Esophagus muscularis mucosa (tissue), 4 donors: ENCODE data around the gene CBLL1. TPM values are rescaled to one million over a fixed set of nuclear protein-coding genes. Genes with fewer than 3 reads are reported as not detected.

ENCODE experiments used
- DNase-seq: peaks from one replicate; pipeline ENCODE4 v3.0.0-alpha.2; 2017; ENCODE audit errors: extremely low spot score
- H3K27ac ChIP-seq, 4 donors: fragments of 200-600 bp; sonication (generic); replicated peaks in 1 of 4; 1 replicate in 3 of 4; 2 replicates in 1 of 4; pipeline ENCODE4 v1.5.1; 2016 to 2019; ENCODE audit warnings: mild to moderate bottlenecking in 1 of 4
- H3K27me3 ChIP-seq, 4 donors: fragments of 200-600 bp; sonication (generic); one replicate each; pipeline versions ENCODE4 v1.5.1 to v1.6.0; 2016 to 2019
- H3K36me3 ChIP-seq, 4 donors: fragments of 200-600 bp; sonication (generic); one replicate each; pipeline ENCODE4 v1.5.1; 2016 to 2019
- H3K4me1 ChIP-seq, 4 donors: fragments of 200-600 bp; sonication (generic); one replicate each; pipeline ENCODE4 v1.5.1; 2016 to 2019
- H3K4me3 ChIP-seq, 4 donors: fragments of 200-600 bp; sonication (generic); 1 replicate in 2 of 4; 2 replicates in 2 of 4; pipeline ENCODE4 v1.5.1; 2016 to 2019; ENCODE audit warnings: mild to moderate bottlenecking in 4 of 4, moderate library complexity in 1 of 4
- H3K9me3 ChIP-seq, 4 donors: fragments of 200-600 bp; sonication (generic); 1 replicate in 3 of 4; 2 replicates in 1 of 4; pipeline ENCODE4 v1.5.1; 2016 to 2019
- CTCF ChIP-seq, 3 experiments: fragments of 200-600 bp in 2 of 3; fragments of 450-650 bp in 1 of 3; sonication (generic) in 2 of 3; IDR thresholded peaks; one replicate each; pipeline ENCODE4 v1.5.1; 2017 to 2019; ENCODE audit warnings: antibody characterized with exemption in 3 of 3, mild to moderate bottlenecking in 2 of 3, moderate library complexity in 1 of 3
- EP300 ChIP-seq: sonication (generic); formaldehyde crosslinking; IDR thresholded peaks from one replicate; pipeline ENCODE4 v1.6.1; 2017; ENCODE audit warnings: antibody characterized with exemption
- POLR2A ChIP-seq: fragments of 450-650 bp; IDR thresholded peaks from one replicate; pipeline ENCODE4 v1.6.1; 2017; ENCODE audit warnings: antibody characterized with exemption, moderate library complexity, mild to moderate bottlenecking, low read depth
- POLR2AphosphoS5 ChIP-seq, 2 donors: sonication (generic); formaldehyde crosslinking; IDR thresholded peaks; one replicate each; pipeline ENCODE4 v1.6.1; 2017; ENCODE audit warnings: antibody characterized with exemption in 2 of 2
- WGBS: methylation state at CpG from one replicate; pipeline ENCODE4 v1.1.5; 2018; 5-methylcytosine and 5-hydroxymethylcytosine counted together
- intact Hi-C: fragments of 100-400 bp; cut with DNase I; formaldehyde crosslinking; loops from one replicate; pipeline ENCODE4 v1.15.1; 2023
- total RNA-seq, 4 donors: library from RNA; depleted of rRNA; stranded (reverse); fragments of >200 nt; gene quantifications; one replicate each; pipeline versions ENCODE4 v1.1.0 to v1.2.1, GENCODE V29; 2016

CBLL1 gene
- total RNA-seq, 4 donors from 2014 or later, result 60.1 to 67.3 (median 63.6) TPM

GRCh38 chr7:107777702-107778101, 33.8 kb downstream of the CBLL1 start:
- no peak for TF ChIP-seq CTCF (IDR thresholded peaks at IDR 0.05)
- TF ChIP-seq POLR2AphosphoS5 (IDR thresholded peaks at IDR 0.05), result no peak
- no peak for TF ChIP-seq EP300
- no peak for TF ChIP-seq POLR2A

GRCh38 chr7:107778283-107778682, 34.3 kb downstream of the CBLL1 start:
- Histone ChIP-seq H3K4me3 (no peak overlapping the region), H3K4me1 (peaks cover 0 to 6% (median 0%) of the 10 kb centered on the region in 4 donors), H3K9me3 (no peaks in the 10 kb centered on the region), H3K27ac (no peak overlapping the region), H3K36me3 (no peaks in the 10 kb centered on the region), H3K27me3 (no peaks in the 10 kb centered on the region)
- TF ChIP-seq EP300, result no peak
- no peak for TF ChIP-seq POLR2A
- no peak for TF ChIP-seq CTCF (IDR thresholded peaks at IDR 0.05)
- WGBS, result 86% methylated on average over 4 of the region's 4 CpGs
- DNase-seq, result no peak
- intact Hi-C loops, result no loop called here

More at GRCh38 chr7:107777702-107778101, 33.8 kb downstream of the CBLL1 start:
- Histone ChIP-seq H3K4me1 (peaks cover 0 to 6% (median 0%) of the 10 kb centered on the region in 4 donors), H3K27ac (no peak overlapping the region), H3K27me3 (no peaks in the 10 kb centered on the region), H3K4me3 (no peak overlapping the region), H3K36me3 (no peaks in the 10 kb centered on the region), H3K9me3 (no peaks in the 10 kb centered on the region)
- DNase-seq, result no peak
- WGBS, result 69% methylated on average over 3 of the region's 3 CpGs
- intact Hi-C loops, result no loop called here

DNA sequence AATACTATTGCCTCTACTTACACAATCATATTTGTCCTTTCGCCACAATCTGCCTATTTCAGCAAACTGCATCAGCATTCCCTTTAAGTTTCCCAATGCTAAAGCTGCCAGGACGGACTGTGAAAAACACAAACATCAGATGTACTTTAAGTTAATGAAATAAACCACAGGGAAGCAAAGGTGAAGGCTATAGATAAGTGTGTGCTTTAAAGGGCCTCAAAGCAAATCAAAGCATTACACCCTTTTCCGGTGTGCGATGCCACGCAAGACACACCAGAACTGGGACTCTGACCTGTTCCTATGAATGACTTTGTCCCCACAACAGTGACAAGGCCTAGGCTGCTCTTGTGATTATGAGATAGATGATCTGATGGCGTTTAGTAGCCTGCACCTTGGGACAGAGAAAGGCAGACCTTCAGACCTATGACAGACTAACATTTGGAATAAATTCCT, 35.7 kb downstream of the CBLL1 start:
- WGBS, result 76% methylated on average over 6 of the region's 6 CpGs
- H3K4me1 ChIP-seq, result peaks cover 0 to 13% (median 5%) of the 10 kb centered on the region in 4 donors
- DNase-seq, result no peak
- intact Hi-C loops, result no loop called here
- H3K9me3 ChIP-seq, result no peaks in the 10 kb centered on the region
- H3K36me3 ChIP-seq, result no peaks in the 10 kb centered on the region
- H3K27me3 ChIP-seq, result no peaks in the 10 kb centered on the region
- H3K27ac ChIP-seq, result no peak overlapping the region
- no peak overlapping the region for H3K4me3 ChIP-seq
- TF ChIP-seq POLR2A (no peak), CTCF (IDR thresholded peaks at IDR 0.05) (no peak), POLR2AphosphoS5 (IDR thresholded peaks at IDR 0.05) (no peak), EP300 (no peak)

DNA sequence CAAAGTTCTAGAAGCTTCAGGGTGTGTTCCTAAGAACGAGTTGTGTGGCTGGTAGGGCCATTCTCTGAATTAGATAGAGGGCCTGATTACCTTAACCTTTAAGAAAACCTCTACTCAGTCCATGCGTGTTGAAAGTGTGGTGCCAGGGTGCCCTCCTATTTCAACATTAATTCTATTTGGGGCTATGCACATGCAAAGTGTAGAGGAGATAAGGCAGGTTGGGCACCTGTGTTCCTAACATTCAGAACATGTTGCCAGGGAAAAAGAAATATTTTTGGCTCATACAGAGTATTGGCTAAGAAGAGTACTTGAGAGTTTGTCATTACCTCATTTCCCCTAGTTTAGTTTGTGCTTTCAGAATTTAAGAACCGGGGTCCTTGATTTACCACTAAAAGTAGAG, 38.4 kb downstream of the CBLL1 start:
- no peaks in the 10 kb centered on the region for H3K27me3 ChIP-seq
- no peak for DNase-seq
- no peak overlapping the region for H3K4me3 ChIP-seq
- H3K36me3 ChIP-seq, result no peaks in the 10 kb centered on the region
- intact Hi-C loops, result no loop called here
- TF ChIP-seq CTCF (IDR thresholded peaks at IDR 0.05) (no peak), EP300 (no peak), POLR2A (no peak), POLR2AphosphoS5 (IDR thresholded peaks at IDR 0.05) (no peak)
- peaks cover 0 to 39% (median 31%) of the 10 kb centered on the region in 4 donors for H3K4me1 ChIP-seq
- H3K9me3 ChIP-seq, result no peaks in the 10 kb centered on the region
- H3K27ac ChIP-seq, result no peak overlapping the region
- 68% methylated on average over 3 of the region's 3 CpGs for WGBS

DNA sequence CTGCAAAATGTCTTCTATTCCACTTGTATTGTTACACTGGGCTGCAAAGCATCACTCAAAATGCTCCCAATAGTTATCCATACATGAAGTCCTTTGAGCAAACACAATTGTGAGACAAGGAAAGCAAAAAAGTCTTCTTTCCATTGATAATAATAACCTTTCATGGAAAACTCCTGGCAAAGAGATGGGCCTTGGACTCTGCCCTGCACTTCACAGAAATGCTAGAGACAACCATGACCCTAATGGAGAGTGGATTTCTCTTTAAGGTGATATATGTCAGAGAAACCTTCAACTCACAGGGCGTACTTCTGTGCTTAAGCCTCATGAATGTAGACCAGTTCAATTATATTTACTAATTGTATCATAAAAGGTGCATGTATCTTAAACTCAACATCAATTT, 39.7 kb downstream of the CBLL1 start:
- 85% methylated on average over 1 of the region's 1 CpG for WGBS
- DNase-seq, result no peak
- no peaks in the 10 kb centered on the region for H3K36me3 ChIP-seq
- H3K4me3 ChIP-seq, result no peak overlapping the region
- no peaks in the 10 kb centered on the region for H3K9me3 ChIP-seq
- intact Hi-C loops, result no loop called here
- H3K27ac ChIP-seq, result no peak overlapping the region
- no peaks in the 10 kb centered on the region for H3K27me3 ChIP-seq
- TF ChIP-seq CTCF (IDR thresholded peaks at IDR 0.05), result no peak
- TF ChIP-seq EP300, result no peak
- TF ChIP-seq POLR2A, result no peak
- no peak for TF ChIP-seq POLR2AphosphoS5 (IDR thresholded peaks at IDR 0.05)
- H3K4me1 ChIP-seq, result peaks cover 0 to 50% (median 37%) of the 10 kb centered on the region in 4 donors
